C4-2B (cell line): ENCODE results near the gene CELSR3.

ENCODE experiments used
- ZFX ChIP-seq: fragments of 450-650 bp; IDR thresholded peaks from 2 replicates; pipeline ENCODE4 v1.6.1; 2017
- TF ChIP-seq, protein P1 (sequence below): fragments of 450-650 bp; conservative IDR thresholded peaks from 2 replicates; pipeline ENCODE4 v1.5.1; 2017; ENCODE audit warnings: mild to moderate bottlenecking

DNA sequence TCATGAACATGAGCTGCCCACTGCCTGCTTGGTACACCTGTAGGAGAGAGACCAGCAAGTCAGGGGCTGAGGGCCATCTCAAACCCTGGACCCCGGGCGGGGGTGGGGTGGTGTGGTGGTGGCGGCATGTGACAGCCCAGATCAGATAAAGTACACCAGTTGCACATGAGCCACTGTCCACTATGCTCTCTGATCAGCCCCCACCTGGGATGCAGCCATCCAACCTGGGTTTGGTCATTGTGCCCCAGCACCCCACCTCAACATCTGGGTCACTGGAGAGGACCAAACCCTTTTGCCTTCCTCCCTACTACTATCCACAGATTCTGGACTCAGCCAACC is 26.0 kb upstream of the CELSR3 start:
- TF ChIP-seq, protein P1, sequence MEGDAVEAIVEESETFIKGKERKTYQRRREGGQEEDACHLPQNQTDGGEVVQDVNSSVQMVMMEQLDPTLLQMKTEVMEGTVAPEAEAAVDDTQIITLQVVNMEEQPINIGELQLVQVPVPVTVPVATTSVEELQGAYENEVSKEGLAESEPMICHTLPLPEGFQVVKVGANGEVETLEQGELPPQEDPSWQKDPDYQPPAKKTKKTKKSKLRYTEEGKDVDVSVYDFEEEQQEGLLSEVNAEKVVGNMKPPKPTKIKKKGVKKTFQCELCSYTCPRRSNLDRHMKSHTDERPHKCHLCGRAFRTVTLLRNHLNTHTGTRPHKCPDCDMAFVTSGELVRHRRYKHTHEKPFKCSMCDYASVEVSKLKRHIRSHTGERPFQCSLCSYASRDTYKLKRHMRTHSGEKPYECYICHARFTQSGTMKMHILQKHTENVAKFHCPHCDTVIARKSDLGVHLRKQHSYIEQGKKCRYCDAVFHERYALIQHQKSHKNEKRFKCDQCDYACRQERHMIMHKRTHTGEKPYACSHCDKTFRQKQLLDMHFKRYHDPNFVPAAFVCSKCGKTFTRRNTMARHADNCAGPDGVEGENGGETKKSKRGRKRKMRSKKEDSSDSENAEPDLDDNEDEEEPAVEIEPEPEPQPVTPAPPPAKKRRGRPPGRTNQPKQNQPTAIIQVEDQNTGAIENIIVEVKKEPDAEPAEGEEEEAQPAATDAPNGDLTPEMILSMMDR = no peak
- TF ChIP-seq ZFX = no peak
